ENCODE measurements around the gene IL10RA. TPM values are rescaled to one million over a fixed set of nuclear protein-coding genes. Genes with fewer than 3 reads are reported as not detected.
A peak's percentile ranks its signal among the peaks of the same experiment; 100 is the strongest.

Gene IL10RA
- total and polyA plus RNA-seq, 10 donors: 32.9 to 239 (median 156) TPM

- intact Hi-C loops (cut with DNase I; ENCODE audit: low total_unique reads): loop anchor here (5.0 kb wide), 1 partner anchor 95 kb away; no protein-coding TSS in a partner anchor
Measured at GRCh38 chr11:118046964-118047700, 60.9 kb downstream of the IL10RA start.

GRCh38 chr11:118047749-118048148 is 61.6 kb downstream of the IL10RA start:
- H3K36me3 ChIP-seq: no peaks in the 10 kb centered on the region
- no peak overlapping the region for H3K4me3 ChIP-seq
- H3K9me3 ChIP-seq: no peaks in the 10 kb centered on the region
- H3K4me1 ChIP-seq: peaks cover 1 to 62% (median 34%) of the 10 kb centered on the region in 6 donors
- no peaks in the 10 kb centered on the region for H3K27me3 ChIP-seq (replicated peaks in 1 of 7)
- intact Hi-C loops (cut with DNase I; ENCODE audit: low total_unique reads): loop anchor here (5.0 kb wide), 1 partner anchor 95 kb away; no protein-coding TSS in a partner anchor
- 77 to 93% (median 86%) methylated on average over 4 of the region's 4 CpGs for WGBS, 5 donors
- TF ChIP-seq POLR2AphosphoS5 (IDR thresholded peaks at IDR 0.05) (no peak), CTCF (IDR thresholded peaks at IDR 0.05 in 8 of 11, conservative IDR thresholded peaks at IDR 0.05 in 3 of 11) (no peak), POLR2A (IDR thresholded peaks at IDR 0.05) (no peak)
- no peak for DNase-seq
- H3K27ac ChIP-seq: peak overlapping the region in 1 of 8 donors; percentile 56

More at GRCh38 chr11:118046964-118047700, 60.9 kb downstream of the IL10RA start:
- Histone ChIP-seq H3K4me3 (no peak overlapping the region), H3K27me3 (replicated peaks in 1 of 7) (no peaks in the 10 kb centered on the region), H3K36me3 (no peaks in the 10 kb centered on the region), H3K4me1 (peaks cover 0 to 56% (median 28%) of the 10 kb centered on the region in 6 donors), H3K9me3 (no peaks in the 10 kb centered on the region), H3K27ac (peak overlapping the region in 1 of 8 donors; percentile 56)
- DNase-seq: no peak
- WGBS, 5 donors: 82 to 90% (median 89%) methylated on average over 8 of the region's 8 CpGs
- no peak for TF ChIP-seq CTCF (IDR thresholded peaks at IDR 0.05 in 8 of 11, conservative IDR thresholded peaks at IDR 0.05 in 3 of 11)
- no peak for TF ChIP-seq POLR2A (IDR thresholded peaks at IDR 0.05)
- no peak for TF ChIP-seq POLR2AphosphoS5 (IDR thresholded peaks at IDR 0.05)

- 60 to 74% (median 69%) methylated on average over 11 of the region's 11 CpGs for WGBS, 5 donors
- no peaks in the 10 kb centered on the region for H3K9me3 ChIP-seq
- H3K4me3 ChIP-seq: no peak overlapping the region
- H3K36me3 ChIP-seq: no peaks in the 10 kb centered on the region
- no peaks in the 10 kb centered on the region for H3K27me3 ChIP-seq (replicated peaks in 1 of 7)
- peaks cover 4 to 72% (median 43%) of the 10 kb centered on the region in 6 donors for H3K4me1 ChIP-seq
- no peak overlapping the region for H3K27ac ChIP-seq
- TF ChIP-seq POLR2AphosphoS5 (IDR thresholded peaks at IDR 0.05): no peak
- TF ChIP-seq CTCF (IDR thresholded peaks at IDR 0.05 in 8 of 11, conservative IDR thresholded peaks at IDR 0.05 in 3 of 11): no peak
- no peak for TF ChIP-seq POLR2A (IDR thresholded peaks at IDR 0.05)
- DNase-seq: no peak
- intact Hi-C loops (cut with DNase I; ENCODE audit: low total_unique reads): loop anchor here (5.0 kb wide), 1 partner anchor 96 kb away; no protein-coding TSS in a partner anchor
Measured at GRCh38 chr11:118048472-118049370, 62.5 kb downstream of the IL10RA start.

Measured in spleen (tissue), 11 donors.